ENCODE results near the gene ITGAE. TPM values are rescaled to one million over a fixed set of nuclear protein-coding genes. Genes with fewer than 3 reads are reported as not detected.

The ITGAE gene
- total RNA-seq, 1 donor from 2014 or later: 5.6 TPM

- DNase-seq (ENCODE audit: low spot score) (no peak), ATAC-seq (no peak)
Measured at GRCh38 chr17:3678095-3678820, 122.7 kb downstream of the ITGAE start.

DNA sequence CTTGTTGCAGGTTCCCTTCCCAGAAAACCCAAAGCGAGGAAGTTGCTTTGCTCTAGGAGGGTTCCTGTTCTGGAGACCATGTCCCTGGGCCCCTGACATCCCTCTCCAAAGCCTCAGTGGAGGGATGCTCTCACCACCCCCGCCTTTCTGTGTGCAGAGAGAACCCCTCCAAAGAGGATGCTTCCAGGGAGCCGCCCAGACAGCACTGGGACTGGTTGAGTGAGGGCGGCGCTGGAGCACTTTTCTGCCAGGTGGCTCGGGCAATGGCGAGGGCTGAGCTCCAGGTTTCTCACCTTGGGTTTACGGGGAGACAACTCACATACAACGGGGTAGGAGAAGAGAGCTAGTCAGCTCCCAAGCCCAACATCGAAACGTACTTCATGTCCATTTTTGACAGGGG lies 125.1 kb downstream of the ITGAE start:
- DNase-seq (ENCODE audit: low spot score) (no peak), ATAC-seq (no peak)

GRCh38 chr17:3672571-3672970 lies 128.4 kb downstream of the ITGAE start:
- no peak for ATAC-seq
- no peak for DNase-seq (ENCODE audit: low spot score)

- ATAC-seq (no peak), DNase-seq (ENCODE audit: low spot score) (no peak)
Measured at GRCh38 chr17:3669548-3669947, 131.4 kb downstream of the ITGAE start.

DNA sequence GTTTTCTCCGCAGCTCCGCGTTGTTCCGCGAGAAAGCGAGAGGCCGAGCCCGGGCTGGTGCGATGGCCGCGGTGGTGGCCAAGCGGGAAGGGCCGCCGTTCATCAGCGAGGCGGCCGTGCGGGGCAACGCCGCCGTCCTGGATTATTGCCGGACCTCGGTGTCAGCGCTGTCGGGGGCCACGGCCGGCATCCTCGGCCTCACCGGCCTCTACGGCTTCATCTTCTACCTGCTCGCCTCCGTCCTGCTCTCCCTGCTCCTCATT lies 132.0 kb downstream of the ITGAE start:
- no peak for DNase-seq (ENCODE audit: low spot score)
- ATAC-seq: no peak

GRCh38 chr17:3668279-3669084 lies 132.5 kb downstream of the ITGAE start, which contains the start of the genes EMC6 and TAX1BP3:
Gene EMC6 (plus strand): TSS chr17:3668812. CDS start chr17:3669147, 335 bp downstream.
Gene TAX1BP3 (minus strand): TSS chr17:3668578. CDS start chr17:3668526, 52 bp downstream.
- peak; percentile 91 for ATAC-seq
- peak; percentile 99 for DNase-seq (ENCODE audit: low spot score)

DNA sequence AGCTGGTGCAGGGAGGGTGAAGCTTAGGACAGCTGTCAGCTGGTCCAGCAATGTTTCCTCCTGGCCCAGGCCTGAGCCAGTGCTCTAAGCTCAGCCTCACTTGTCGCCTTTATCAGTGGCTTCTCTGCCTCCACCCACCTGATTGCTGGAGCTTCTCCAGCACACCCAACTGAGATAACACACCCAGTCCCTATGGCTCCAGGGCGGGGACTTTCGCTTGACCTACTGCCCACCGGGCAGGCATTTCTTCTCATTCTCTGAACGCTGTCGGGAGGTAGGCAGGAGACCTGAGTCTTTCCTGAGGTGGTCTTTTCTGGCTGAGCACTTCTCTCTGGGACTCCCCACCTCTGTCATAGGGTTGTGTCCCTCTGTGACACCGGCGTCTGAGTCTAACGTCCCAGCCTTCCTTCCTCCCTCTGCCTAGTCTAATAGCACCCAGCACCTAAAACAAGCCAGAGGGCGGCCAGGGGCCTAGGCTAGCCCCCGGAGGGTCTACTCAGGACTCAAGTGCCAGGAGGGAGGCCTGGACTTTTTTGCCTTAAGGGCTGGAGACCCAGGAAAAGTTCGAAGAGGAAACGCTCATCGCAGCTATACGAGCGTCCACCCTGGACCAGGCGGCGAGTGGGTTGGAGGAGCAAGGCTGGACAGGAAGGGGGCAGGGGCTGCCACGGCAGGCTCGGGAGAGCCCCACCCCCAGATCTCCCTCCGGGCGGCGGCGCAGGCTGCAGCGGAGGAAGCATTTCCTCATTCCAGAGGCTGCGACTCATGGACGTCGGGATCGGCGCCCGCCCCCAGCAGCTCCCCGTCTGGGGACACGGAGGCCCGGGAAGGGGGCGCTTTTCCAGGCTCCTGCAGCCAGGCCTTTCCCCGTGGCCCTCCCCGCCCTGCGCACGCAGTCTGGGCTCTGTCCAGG lies 133.4 kb downstream of the ITGAE start:
- DNase-seq (ENCODE audit: low spot score) (peak; percentile 82), ATAC-seq (peak; percentile 65)

GRCh38 chr17:3666516-3666915 lies 134.5 kb downstream of the ITGAE start:
- ATAC-seq (no peak), DNase-seq (ENCODE audit: low spot score) (no peak)

DNA sequence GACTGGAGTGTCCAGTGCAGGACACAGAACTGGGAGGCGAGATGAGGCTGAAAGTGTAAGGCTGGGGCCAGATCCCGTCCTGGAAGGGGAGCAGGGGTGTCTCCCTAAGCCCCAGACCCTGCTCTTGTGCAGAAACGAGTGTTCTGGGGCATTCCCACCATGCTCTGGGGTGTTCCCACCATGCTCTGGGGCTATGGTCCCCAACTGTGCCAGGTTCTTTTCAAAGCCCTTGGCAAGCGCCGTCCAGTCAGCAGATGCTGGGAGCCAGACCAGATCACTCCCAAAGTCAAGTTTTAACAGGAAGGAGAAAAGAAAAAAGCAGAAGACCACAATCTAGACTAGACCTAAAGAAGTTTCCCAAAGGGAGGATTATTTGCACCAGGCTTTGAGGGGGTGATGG lies 135.2 kb downstream of the ITGAE start:
- ATAC-seq (no peak), DNase-seq (ENCODE audit: low spot score) (no peak)

Other genes starting within 250 kb of the ITGAE start
- gene TRPV3, start 243.4 kb downstream of the ITGAE start, total RNA-seq: 0.28 TPM
- 14.8 TPM for gene TRPV1, start 191.8 kb downstream of the ITGAE start, total RNA-seq
- gene SHPK, start 164.9 kb downstream of the ITGAE start, total RNA-seq: 26.9 TPM
- 8.7 TPM for gene CTNS, start 164.4 kb downstream of the ITGAE start, total RNA-seq
- 12.4 TPM for gene TAX1BP3, start 132.6 kb downstream of the ITGAE start, total RNA-seq
- 26.6 TPM for gene EMC6, start 132.4 kb downstream of the ITGAE start, total RNA-seq
- gene P2RX5, start 105.0 kb downstream of the ITGAE start, total RNA-seq: not detected
- gene HASPIN, start 77.3 kb downstream of the ITGAE start, total RNA-seq: 0.05 TPM
- gene NCBP3, start 45.1 kb upstream of the ITGAE start, total RNA-seq: 11.5 TPM
- gene CAMKK1, start 91.9 kb upstream of the ITGAE start, total RNA-seq: 0.35 TPM
- gene P2RX1, start 115.3 kb upstream of the ITGAE start, total RNA-seq: 0.13 TPM
- gene ATP2A3, start 163.2 kb upstream of the ITGAE start, total RNA-seq: 3.9 TPM